GM21526 (cell line): ENCODE data around the gene TNS4.

ENCODE experiments used
- ATAC-seq: cut with Tn5 transposase; IDR thresholded peaks from one replicate; pipeline ENCODE4 v1.9.1; 2021; ENCODE audit warnings: moderate library complexity; ENCODE audit not compliant: unreplicated experiment, low FRiP score

The TNS4 gene

DNA sequence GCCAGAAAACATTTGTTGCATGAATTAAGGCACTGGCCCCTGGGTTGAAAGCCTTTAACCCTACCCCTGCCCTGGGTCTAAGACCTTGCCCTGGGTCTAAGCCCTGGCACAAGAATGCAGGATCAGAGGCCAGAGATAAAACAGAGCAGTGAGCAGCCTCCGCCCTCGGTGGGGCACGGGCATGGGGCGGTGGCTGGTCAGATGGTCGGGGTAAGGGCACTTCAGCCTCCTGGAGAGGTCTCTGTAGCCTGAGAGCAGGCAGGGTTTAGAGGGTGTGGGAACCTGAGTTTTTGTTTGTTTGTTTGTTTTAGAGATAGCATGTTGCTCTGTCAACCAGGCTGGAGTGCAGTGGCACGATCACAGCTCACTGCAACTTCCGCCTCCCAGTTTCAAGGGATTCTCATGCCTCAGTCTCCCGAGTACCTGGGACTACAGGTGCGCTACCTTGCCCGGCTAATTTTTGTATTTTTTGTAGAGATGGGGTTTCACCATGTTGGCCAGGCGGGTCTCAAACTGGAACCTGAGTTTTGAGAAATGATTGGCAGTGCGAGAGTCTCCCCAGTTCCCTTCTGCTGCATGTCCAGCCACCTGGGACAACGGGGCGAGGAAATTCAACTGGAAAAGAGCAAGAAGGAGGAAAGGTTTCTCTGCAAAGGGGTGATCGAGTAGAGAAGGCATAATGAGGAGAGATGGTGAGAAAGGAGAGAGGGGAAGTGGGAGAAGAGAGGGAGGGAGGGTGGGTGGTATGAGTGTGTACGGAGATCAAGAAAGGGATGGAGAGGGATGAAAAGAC is 27.7 kb downstream of the TNS4 start:
- ATAC-seq: no peak

DNA sequence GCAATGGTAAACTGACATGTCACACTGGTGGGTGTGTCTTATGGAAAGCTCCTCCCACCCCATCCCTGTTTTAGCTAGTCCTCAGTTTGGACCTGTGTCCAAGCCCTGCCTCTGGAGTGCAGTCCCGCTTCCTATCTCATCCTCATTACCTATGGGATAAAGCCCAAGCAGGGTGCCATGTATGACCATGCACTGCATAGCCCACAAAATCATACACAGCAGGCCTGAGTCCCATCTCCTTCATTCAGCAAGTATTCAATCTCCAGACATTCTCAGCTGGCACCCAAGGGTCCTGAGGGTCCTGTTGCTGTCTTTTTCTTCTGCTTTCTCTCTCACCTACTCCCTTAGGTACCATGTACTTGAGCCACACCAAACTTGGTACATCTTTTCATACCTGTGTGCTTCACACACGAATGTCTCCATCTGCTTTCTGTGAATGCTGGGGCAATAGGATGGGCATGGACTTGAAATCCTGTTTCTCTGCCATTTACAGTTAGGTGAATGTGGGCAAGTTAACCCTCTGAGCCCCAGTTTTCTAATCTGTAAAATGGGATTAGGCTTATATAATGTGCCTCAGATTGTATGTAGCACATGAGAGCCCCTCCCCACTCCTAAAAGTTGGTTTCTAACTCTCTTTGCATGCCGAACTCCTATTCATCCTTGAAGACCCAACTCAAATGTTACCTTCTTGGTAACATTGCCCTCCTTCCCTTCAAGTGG is 28.5 kb downstream of the TNS4 start:
- no peak for ATAC-seq

DNA sequence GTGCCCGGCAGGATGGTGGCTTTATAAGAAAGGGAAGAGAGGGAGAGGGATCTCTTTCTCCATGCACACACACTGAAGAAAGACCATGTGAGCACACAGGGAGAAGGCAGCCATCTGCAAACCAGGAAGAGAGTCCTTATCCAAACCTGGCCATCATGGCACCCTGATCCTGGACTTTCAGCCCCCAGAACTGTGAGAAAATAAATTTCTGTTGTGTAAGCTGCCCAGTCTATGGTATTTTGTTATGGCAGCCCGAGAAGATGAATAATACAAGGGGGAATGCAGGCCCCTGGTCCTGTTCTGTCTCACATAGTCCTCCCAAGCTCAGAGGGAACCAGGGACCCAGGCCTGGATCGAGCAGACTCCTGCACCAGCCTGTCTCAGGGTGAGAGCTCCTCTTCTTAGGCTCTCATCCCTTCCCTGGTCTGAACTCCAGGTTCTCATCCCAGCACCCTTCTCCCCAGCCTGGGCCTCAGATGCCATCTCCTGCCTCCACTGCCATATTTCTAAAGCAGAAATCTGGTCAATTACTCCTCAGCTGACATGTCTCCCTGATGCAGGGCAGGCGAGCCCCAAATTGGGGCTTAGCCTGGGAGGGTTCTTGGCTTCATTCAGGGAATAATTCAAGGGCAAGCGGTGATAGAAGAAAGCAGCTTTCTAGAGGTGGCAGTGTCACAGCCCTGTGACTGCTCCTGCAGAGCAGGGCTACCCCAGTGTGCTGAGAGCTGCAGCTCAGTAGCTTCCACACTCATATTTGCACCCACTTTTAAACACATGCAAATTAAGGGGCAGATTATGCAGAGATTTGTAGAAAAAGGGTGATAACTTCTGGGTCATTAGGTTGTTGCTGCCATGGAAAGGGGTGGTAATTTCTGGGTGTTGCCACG is 29.3 kb downstream of the TNS4 start:
- ATAC-seq: no peak

DNA sequence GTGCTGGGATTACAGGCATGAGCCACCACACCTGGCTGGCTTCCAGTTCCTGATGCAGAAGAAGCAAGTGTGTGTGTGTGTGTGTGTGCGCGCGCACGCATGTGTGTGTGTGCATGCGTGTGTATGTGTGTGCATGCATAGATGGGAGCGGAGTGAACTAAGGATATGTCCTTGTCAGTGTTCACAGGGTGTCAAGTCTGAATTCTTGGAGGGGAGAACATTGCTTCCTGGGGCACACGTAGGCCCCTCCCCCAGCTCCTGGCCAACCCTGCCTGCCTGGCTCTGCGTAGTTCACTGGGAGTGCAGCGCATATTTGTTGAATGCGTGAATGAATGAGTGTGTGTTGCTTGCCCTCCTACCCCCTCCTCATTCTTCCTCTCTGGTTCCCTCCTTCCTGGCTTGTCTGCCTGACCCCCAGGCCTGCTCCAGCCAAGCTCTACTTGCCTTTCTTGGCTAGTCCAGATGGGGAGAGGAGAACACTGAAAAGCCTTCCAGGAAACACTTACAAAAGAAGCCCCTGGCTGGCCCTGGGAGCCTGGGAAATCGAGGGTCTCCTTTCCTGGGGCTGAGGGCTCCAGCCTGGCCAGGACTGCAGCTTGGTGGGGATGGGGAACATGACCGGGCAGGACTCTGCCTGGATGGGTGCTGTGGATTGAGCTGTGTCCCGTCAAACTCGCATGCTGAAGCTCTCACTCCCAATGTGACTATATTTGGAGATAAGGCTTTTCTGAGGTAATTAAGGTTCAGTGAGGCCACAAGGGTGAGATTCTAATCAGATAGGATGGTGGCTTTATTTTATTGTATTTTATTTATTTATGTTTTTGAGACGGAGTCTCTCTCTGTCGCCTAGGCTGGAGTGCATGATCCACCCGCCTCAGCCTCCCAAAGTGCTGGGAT is 30.2 kb downstream of the TNS4 start:
- ATAC-seq: no peak

DNA sequence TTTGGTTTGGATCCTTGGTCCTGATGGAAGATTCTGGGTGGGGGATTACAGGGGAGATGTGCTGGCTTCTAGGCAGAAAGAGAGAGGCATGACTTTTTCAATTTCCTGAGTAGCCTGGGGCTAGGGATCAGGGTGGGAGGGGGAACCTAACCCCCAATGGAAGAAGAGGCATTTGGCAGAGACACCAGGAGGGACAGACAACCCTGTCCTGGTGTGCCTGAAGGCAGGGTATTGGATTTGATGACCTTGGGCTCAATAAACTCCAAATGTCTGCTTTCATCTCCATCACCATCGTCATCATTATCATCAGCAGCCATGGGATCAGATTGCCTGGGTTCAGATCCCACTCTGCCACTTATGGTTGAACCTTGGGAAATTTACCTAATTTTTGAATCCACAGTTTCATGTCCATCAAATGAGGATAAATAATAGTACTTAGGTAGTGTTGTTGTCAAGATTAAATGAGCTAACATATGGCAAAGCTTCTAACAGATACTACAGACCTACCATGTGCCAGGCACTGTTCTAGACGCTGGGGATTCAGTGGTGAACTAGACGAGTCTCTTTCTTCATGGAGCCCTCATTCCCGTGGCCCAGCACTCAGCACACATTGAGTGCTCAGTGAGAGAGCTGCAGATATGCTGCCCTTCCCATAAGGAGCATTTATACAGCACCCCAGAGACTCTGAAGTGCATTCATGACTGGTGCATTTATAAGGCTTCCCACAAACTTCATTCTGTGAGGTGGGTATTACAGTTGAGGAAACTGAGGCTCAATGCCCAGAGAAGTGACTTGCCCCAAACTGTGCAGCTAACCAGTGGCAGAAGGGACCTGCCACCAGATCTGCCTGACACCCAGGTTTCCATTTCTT is 31.4 kb downstream of the TNS4 start:
- no peak for ATAC-seq

DNA sequence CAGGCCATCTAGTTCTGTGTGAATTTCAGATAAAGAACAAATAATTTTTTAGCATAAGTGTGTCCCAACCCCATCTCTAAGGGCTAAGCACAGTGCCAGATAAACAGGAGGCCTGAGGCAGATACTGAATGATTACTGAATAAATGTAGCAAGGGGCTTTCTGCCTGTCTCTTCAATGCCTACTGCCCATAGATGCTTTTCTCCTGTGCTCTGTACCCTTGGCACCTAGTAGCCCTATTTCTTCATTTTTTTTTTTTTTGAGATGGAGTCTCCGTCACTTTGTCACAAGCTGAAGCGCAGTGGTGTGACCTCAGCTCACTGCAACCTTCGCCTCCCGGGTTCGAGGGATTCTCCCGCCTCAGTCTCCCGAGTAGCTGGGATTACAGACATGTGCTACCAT is 32.9 kb downstream of the TNS4 start:
- ATAC-seq: no peak

DNA sequence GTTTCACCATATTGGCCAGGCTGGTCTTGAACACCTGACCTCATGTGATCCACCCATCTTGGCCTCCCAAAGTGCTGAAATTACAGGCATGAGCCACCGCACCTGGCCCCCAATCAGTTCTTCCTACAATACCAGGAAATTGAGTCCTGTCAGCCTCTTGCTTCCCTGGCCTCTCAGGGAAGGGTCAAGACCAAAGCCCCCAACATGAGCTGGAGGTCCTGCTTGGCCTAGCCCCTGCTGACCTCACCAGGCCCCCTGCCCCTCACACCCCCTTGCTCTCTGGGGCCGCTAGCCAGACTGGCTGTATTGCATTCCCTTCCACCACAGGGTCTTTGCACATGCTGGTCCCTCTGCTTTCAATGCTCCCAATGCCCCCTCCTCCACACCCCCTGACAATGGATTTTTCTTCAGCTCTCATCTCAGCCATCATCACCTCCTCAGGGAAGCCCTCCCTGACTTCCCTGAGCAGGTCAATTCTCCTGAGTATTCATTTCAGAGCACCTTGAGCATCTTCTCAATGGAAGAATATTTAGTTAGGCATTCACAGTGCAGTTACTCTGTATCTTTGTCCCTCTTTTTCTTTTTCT is 34.0 kb downstream of the TNS4 start:
- no peak for ATAC-seq

DNA sequence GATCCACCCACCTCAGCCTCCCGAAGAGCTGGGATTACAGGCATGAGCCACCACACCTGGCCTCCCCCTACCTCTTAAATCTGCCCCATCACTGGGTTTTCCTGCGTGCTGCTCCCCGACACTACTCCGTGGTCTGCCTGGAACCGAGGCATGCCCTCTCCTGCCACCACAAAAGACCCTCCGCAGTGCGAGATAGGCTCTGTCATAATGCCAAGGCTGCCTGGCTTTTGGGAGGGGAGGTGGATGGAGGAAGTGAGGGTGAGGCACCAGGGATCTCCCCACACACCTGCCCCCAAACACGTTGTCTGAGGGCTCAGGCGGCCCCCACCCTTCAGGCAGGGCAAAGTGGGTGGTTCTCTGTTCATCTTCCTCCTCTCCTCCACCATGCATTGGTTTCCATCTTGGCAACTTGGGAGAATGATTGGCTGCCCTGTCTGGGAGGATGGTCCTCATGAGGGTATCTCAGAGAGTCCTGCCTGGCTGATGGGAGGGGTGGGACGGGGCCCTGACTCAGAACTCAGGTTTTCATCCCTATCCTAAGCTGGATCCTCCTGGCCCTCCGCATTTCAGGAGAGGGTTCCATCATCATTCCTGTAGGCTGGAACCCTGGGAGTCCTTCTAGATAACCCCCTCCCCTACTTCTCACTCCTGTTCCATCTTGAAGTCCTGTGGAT is 35.0 kb downstream of the TNS4 start:
- ATAC-seq: no peak

DNA sequence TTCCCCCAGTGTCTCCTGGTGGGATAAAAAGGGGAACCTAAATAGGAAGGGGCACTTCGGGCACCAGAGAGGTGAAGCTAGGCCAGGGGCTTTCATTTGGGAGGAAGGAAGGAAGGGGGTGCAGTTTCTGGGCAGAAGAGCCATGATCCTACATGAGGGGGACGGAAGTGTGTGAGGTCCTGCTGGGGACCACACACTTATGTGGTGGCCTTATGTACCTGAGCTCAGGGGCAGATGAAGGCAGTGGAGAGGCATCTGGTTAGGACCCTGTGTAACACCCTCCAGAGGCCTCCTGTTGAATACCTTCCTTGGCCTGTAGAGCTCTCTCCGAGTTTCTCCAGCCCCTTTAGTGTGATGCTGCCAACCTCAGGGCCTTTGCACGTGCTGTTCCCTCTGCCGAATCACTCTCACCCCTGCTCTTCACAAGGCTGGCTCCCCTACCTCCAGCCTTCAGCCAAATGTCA is 37.0 kb downstream of the TNS4 start:
- ATAC-seq: no peak

DNA sequence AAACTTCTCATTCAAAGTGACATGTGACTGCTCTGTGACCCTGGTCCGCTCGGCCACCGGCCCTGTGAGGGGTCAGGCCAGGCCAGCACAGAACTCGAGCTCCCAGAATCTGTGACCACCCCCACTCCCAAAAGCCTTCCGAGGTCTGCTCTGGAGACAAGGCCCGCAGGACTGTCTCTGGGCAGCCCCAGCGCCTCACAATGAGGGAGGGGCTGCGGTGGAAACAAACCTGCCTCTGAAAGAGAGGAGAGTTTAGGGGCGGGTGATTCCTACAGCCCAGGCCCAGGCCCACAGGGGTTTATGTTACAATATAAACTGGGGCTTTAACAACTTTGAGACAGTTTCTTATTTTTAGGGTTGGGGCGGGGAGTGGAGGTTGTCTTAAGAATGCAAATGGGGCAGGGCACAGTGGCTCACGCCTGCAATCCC is 38.3 kb downstream of the TNS4 start:
- ATAC-seq: no peak

DNA sequence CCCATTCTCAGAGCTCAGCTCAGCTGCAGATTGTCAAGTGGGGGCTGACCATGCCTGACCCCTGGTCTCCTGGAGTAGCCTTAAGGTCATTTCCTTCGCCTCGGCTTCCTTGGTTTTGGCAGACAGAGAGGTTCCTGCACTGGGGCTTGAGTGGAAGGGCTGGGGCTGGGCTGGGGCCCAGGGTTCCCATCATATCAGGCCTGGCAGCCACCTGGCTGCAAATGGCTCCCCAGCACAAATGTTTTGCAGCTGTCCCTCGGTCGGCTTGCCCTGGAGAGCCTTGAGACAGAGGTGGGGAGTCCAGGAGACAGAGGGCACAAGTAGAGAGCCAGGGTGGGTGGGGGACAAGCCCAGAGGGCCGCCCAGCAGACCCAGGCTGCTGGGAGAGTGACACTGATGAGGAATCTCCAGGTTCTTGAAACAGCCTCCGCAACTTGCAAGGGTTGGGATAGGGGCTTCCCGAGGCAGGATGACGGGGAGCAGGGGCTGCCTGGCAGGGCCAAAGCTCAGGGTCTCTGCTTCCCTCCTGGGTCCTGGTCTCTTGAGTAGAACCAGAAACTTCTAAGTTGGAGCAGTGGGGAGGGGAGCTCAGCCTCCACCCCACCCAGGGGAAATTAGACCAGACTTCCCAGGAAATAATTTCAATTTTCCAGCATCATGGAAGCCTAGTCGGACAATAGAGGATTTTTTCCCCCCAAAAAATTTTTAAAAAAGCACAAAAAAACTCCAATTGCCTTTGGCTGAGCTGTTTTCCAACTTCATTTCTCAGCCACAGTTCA is 38.9 kb downstream of the TNS4 start:
- no peak for ATAC-seq

DNA sequence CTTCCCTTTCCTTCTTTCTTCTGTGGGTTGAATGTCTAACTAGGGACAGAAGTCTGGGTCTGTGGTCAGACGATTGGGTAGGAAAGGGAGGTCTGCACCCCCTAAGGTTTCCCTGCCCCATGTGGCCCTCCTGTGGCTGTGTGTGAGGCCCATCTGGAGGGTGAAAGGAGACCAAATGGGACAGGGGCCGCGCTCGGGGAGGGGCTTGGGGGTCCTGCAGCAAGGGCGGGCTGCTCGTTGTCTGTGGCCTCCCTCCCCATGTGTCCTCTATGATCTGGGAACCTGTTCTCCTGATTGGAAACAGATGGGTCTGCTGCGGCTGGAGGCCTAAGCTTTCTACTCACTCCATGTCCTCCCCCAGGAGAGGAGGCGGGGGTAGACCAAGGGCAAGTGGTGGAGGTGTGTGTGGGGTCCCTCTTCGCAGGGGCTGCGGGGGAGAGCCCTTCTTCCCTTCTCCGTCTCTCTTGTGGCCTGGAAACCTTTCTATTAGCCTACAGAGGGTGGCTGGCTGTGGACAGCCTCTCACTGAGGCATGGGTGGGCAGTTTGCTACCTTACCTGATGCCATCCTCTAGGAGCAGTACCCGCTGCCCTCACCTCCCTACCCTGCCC is 39.6 kb downstream of the TNS4 start:
- no peak for ATAC-seq

DNA sequence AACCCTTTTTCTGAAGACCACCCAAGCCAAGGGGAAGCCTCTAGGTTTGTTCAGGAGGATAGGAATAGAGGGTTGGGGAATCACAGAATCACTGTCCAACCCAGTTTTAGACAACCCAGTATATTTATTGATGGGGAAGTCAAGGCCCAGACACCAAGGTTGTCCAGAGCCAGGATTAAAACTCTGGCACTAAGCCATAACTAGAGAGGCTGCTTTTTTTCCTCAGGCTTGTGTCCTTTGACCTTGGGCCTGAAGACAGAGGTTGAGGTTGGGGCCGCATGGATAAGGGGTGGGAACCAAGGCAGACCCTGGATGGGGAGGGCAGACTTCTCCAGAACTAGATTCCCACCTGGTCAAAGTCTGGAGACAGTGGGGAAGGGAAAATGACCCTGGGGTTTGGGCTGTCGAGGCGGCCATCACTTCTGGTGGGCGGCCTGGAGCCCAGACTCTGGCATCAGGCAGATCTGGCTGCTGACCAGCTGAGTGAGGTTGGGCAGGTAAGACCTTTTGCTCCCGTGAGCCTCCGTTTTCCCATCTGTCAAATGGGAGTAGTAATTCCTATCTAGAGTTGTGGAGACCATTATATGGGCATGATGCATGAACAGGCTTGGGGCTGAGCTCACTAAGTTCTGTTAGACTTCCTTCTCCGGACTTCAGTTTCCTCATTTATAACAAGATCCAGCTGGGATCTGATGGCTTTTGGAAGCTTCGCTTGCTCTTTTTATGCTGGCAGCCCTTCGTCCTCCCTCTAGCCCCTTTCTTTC is 40.3 kb downstream of the TNS4 start:
- ATAC-seq: no peak

DNA sequence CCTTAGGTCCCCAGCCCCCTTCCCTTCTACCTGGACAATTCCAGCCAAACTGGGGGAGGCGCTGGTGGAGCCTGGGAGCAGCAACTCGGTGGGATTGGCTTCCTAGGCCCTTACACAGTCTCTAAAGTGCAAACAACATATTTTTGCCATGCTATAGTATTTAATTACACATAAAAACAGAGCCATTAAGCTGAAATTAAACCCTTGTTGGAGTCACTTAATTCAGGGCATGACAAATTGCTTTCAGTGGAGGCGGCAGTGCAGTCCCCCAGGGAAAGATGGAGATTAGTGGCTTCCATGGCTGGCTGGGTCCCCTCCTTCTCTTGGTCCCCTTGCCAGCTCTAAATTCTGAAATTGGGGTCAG is 40.8 kb downstream of the TNS4 start:
- no peak for ATAC-seq

DNA sequence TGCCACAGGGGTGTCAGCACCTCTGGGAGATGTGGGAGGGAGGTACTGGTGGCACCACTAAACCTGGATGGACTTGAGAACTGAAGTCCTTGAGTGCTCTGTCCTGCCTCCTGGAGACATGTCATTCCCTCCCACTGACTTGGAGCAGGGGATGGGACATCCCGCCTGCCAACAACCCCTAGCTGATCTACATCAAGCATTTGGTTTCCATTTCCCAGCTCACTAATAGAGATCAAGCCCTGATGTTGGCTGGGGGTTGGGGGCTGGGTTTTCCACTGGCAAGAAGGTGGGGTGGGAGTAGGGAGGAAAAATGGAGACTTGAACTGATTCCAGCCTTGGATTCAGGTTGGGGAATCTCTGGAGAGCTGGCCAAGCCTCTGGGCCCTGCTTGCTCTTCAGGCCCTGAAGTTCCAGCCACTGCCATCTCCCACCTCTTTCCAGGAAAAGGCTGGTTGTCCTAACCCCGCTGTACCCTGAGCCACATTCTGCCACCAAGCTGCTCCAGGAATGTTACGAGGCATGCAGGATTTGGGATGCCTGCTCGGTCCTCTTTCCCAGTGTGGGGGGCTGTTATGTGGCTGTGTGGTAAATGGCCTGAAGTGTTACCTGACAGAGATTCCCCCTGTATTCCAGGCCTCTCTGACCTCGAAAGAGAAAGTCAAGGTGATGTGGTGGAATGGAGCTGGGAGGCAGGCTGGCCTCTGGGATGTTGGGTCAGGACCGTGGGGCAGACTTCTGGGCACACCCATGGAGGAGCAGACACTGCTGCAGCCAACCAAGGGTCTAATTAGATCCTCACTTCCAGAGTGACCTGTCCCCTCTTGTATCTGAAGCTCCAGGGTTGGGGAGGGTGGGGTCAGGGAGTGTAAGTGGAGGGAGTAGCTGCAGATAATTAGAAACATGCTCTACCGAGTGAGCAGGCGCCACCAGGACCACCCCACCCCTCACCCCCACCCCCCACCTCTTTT is 41.5 kb downstream of the TNS4 start:
- no peak for ATAC-seq
